IPS-NIHi7 (cell line): ENCODE measurements around the gene GPR15.
"Not testable (repeated sequence)": the region's sequence is repeated elsewhere in the genome, so short reads cannot be mapped to it uniquely, and the experiment has no call there.

Experiments used
- DNase-seq: peaks from one replicate; pipeline ENCODE4 v3.0.0; 2012; ENCODE audit warnings: mixed read lengths; ENCODE audit errors: extremely low spot score

Gene GPR15

GRCh38 chr3:98558100-98558827 lies 26.5 kb downstream of the GPR15 start:
- DNase-seq: no peak

- DNase-seq: not testable (repeated sequence)
These were observed 28.0 kb downstream of the GPR15 start for GRCh38 chr3:98559769-98560168.

- DNase-seq: no peak
These were observed 29.1 kb downstream of the GPR15 start for GRCh38 chr3:98560911-98561310.

GRCh38 chr3:98561727-98562521 lies 30.1 kb downstream of the GPR15 start:
- DNase-seq: no peak

GRCh38 chr3:98563661-98564281 lies 32.0 kb downstream of the GPR15 start:
- DNase-seq: no peak

GRCh38 chr3:98564282-98565005 lies 32.7 kb downstream of the GPR15 start:
- DNase-seq: no peak

GRCh38 chr3:98565237-98565643 lies 33.5 kb downstream of the GPR15 start:
- DNase-seq: no peak

- DNase-seq: no peak
These were observed 34.1 kb downstream of the GPR15 start for GRCh38 chr3:98565843-98566242.

- DNase-seq: no peak
These were observed 36.0 kb downstream of the GPR15 start for GRCh38 chr3:98567666-98568270.

GRCh38 chr3:98568402-98568801 lies 36.6 kb downstream of the GPR15 start:
- DNase-seq: no peak

- no peak for DNase-seq
These were observed 41.5 kb downstream of the GPR15 start for GRCh38 chr3:98573181-98573728.

- no peak for DNase-seq
These were observed 42.4 kb downstream of the GPR15 start for GRCh38 chr3:98574132-98574531.

GRCh38 chr3:98577178-98577895 lies 45.6 kb downstream of the GPR15 start:
- no peak for DNase-seq

GRCh38 chr3:98580401-98581386 lies 48.9 kb downstream of the GPR15 start:
- no peak for DNase-seq

GRCh38 chr3:98581474-98581873 lies 49.7 kb downstream of the GPR15 start:
- no peak for DNase-seq

GRCh38 chr3:98582042-98582441 lies 50.3 kb downstream of the GPR15 start:
- DNase-seq: no peak

- DNase-seq: no peak
These were observed 52.0 kb downstream of the GPR15 start for GRCh38 chr3:98583766-98584165.
